ENCODE results near the gene CYP20A1. TPM values are rescaled to one million over a fixed set of nuclear protein-coding genes. Genes with fewer than 3 reads are reported as not detected.
"Not testable (repeated sequence)": the region's sequence is repeated elsewhere in the genome, so short reads cannot be mapped to it uniquely, and the experiment has no call there.

Gene CYP20A1
- total RNA-seq, 6 experiments from 2014 or later, result 18.0 to 20.3 (median 18.4) TPM

DNA sequence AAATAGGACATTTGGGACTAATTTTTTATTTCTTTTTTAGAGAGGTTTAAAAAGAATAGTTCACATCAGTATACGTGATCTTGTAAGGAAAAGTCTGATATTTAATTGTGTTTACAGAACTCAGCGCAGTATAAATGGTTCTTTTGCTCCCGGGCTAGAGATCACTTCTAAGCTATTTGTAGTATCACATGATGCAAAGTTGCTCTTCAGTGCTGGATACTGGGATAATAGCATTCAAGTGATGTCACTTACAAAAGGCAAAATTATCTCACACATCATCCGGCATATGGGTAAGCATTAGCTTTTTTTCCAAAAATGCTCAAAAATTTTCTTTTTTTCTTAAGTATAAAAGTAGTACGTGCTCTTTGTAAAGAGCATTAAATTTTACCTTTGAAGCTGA lies 37.4 kb upstream of the CYP20A1 start:
- Mint-ChIP-seq H3K4me3 (no peak overlapping the region), H3K9me3 (no peaks in the 10 kb centered on the region), H3K27ac (no peak overlapping the region), H3K36me3 (ENCODE audit: low read depth) (peaks cover 7% of the 10 kb centered on the region), H3K4me1 (ENCODE audit: low read depth) (no peaks in the 10 kb centered on the region), H3K27me3 (ENCODE audit: insufficient read depth) (no peaks in the 10 kb centered on the region; the same call in 1 of the 2 replicates)
- TF ChIP-seq, protein P1, sequence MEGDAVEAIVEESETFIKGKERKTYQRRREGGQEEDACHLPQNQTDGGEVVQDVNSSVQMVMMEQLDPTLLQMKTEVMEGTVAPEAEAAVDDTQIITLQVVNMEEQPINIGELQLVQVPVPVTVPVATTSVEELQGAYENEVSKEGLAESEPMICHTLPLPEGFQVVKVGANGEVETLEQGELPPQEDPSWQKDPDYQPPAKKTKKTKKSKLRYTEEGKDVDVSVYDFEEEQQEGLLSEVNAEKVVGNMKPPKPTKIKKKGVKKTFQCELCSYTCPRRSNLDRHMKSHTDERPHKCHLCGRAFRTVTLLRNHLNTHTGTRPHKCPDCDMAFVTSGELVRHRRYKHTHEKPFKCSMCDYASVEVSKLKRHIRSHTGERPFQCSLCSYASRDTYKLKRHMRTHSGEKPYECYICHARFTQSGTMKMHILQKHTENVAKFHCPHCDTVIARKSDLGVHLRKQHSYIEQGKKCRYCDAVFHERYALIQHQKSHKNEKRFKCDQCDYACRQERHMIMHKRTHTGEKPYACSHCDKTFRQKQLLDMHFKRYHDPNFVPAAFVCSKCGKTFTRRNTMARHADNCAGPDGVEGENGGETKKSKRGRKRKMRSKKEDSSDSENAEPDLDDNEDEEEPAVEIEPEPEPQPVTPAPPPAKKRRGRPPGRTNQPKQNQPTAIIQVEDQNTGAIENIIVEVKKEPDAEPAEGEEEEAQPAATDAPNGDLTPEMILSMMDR (IDR thresholded peaks at IDR 0.05), result no peak
- peak; percentile 20 for DNase-seq

DNA sequence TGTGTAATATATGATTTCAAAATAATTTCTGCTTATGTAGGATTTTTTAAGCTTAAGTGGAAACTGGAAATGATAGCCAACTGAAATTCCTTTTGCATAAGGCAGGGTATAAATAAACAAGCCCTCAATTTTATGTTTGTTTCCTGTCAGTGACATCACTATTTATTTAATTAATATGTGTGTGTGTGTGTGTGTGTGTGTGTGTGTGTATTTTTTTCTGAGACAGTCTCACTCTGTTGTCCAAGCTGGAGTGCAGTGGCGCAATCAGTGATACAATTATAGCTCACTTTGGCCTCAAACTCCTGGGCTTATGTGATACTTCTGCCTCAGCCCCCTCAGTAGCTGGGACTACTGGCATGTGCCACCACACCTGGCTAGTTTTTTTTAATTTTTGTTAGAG lies 29.3 kb upstream of the CYP20A1 start:
- H3K4me1 Mint-ChIP-seq (ENCODE audit: low read depth), result no peaks in the 10 kb centered on the region
- H3K27me3 Mint-ChIP-seq (ENCODE audit: insufficient read depth), result no peaks in the 10 kb centered on the region
- no peak overlapping the region for H3K4me3 Mint-ChIP-seq
- H3K9me3 Mint-ChIP-seq, result no peaks in the 10 kb centered on the region
- DNase-seq, result no peak
- no peak overlapping the region for H3K27ac Mint-ChIP-seq
- H3K36me3 Mint-ChIP-seq (ENCODE audit: low read depth), result peaks cover 12% of the 10 kb centered on the region
- TF ChIP-seq, protein P1 (IDR thresholded peaks at IDR 0.05), result no peak

DNA sequence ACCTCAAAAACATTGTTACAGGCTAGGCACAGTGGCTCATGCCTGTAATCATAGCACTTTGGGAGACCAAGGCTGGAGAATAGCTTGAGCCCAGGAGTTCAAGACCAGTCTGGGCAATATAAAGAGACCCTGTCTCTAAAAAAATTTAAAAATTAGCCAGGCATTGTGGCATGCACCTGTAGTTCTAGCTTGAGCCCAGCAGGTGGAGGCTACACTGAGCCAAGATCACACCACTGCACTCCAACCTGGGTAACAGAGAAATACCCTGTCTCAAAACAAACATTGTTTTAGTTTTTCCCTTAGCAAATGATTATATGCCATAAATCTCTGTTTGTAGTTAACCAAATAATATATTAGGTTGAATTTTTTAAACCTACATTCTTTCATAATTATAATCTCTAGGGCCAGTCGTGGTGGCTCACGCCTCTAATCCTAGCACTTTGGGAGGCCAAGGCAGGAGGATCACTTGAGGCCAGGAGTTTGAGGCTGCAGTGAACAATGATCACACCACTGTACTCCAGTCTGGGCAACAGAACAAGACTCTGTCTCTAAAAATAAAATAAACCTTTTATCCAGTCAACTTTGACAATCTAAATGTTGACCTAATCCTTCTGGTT lies 13.3 kb upstream of the CYP20A1 start:
- TF ChIP-seq, protein P1 (IDR thresholded peaks at IDR 0.05), result peak; percentile 84
- peak; percentile 5 for DNase-seq
- Mint-ChIP-seq H3K27me3 (ENCODE audit: insufficient read depth) (no peaks in the 10 kb centered on the region), H3K27ac (no peak overlapping the region), H3K4me3 (no peak overlapping the region), H3K36me3 (ENCODE audit: low read depth) (peaks cover 6% of the 10 kb centered on the region; the same call in 1 of the 2 replicates), H3K4me1 (ENCODE audit: low read depth) (no peaks in the 10 kb centered on the region), H3K9me3 (no peaks in the 10 kb centered on the region)

DNA sequence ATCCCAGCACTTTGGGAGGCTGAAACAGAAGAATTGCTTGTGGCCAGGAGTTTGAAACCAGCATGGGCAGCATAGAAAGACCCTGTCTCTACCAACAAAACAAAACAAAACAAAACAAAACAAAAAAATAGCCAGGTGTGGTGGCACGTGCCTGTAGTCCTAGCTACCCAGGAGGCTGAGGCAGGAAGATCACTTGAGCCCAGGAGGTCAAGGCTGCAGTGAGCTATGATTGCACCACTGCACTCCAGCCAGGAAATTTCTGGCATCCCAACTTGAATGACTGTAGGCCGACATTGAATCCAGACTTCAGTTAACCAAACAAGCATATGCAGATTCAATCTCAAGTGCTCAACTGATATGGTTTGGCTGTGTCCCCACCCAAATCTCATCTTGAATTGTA lies 9.1 kb upstream of the CYP20A1 start:
- H3K4me1 Mint-ChIP-seq (ENCODE audit: low read depth); H3K4me3 Mint-ChIP-seq; H3K27ac Mint-ChIP-seq; H3K9me3 Mint-ChIP-seq; H3K36me3 Mint-ChIP-seq (ENCODE audit: low read depth); DNase-seq; H3K27me3 Mint-ChIP-seq (ENCODE audit: insufficient read depth): not testable (repeated sequence)

GRCh38 chr2:203237346-203238238 lies 1.2 kb upstream of the CYP20A1 start:
- no peak for DNase-seq
- H3K4me3 Mint-ChIP-seq, result peak overlapping the region; percentile 97
- H3K36me3 Mint-ChIP-seq (ENCODE audit: low read depth), result peaks cover 30% of the 10 kb centered on the region
- H3K27ac Mint-ChIP-seq, result peak overlapping the region; percentile 61
- H3K9me3 Mint-ChIP-seq, result no peaks in the 10 kb centered on the region
- H3K4me1 Mint-ChIP-seq (ENCODE audit: low read depth), result peaks cover 16% of the 10 kb centered on the region
- H3K27me3 Mint-ChIP-seq (ENCODE audit: insufficient read depth), result peaks cover 2% of the 10 kb centered on the region; the same call in 1 of the 2 replicates
- TF ChIP-seq, protein P1 (IDR thresholded peaks at IDR 0.05), result no peak

GRCh38 chr2:203238292-203238703 lies 520 bp upstream of the CYP20A1 start:
- TF ChIP-seq, protein P1 (IDR thresholded peaks at IDR 0.05), result no peak
- peak overlapping the region; percentile 97 for H3K4me3 Mint-ChIP-seq
- peaks cover 2% of the 10 kb centered on the region; the same call in 1 of the 2 replicates for H3K27me3 Mint-ChIP-seq (ENCODE audit: insufficient read depth)
- peak overlapping the region; percentile 93 for H3K27ac Mint-ChIP-seq
- H3K4me1 Mint-ChIP-seq (ENCODE audit: low read depth), result peaks cover 16% of the 10 kb centered on the region
- no peaks in the 10 kb centered on the region for H3K9me3 Mint-ChIP-seq
- peaks cover 36% of the 10 kb centered on the region for H3K36me3 Mint-ChIP-seq (ENCODE audit: low read depth)
- no peak for DNase-seq
